Activated CD4-positive, alpha-beta T cell treated with anti-CD3 and anti-CD28 coated beads, Interleukin-2, amount 10 ng/mL, durations not matched to agents 7 days and 5 days (primary cell): ENCODE data around the gene XIRP1. TPM values are rescaled to one million over a fixed set of nuclear protein-coding genes. Genes with fewer than 3 reads are reported as not detected.

Experiments
- CTCF ChIA-PET: fragments of 350-600 bp; sonication (Branson Sonifier 250); formaldehyde crosslinking; loops from one replicate; lab custom pipeline; 2021; ENCODE audit warnings: antibody characterized with exemption; lab: Charles Lee
- POLR2A ChIA-PET: fragments of 350-600 bp; sonication (Branson Sonifier 250); formaldehyde crosslinking; loops from one replicate; lab custom pipeline; 2021; ENCODE audit warnings: antibody characterized with exemption; lab: Charles Lee
- DNase-seq: peaks from one replicate; pipeline ENCODE4 v3.0.0-alpha.2; 2020
- H3K27ac Mint-ChIP-seq: one replicate; pipeline ENCODE4 v1.8.0; 2021; ENCODE audit warnings: mild to moderate bottlenecking, moderate library complexity, mixed read lengths
- H3K27me3 Mint-ChIP-seq: one replicate; pipeline ENCODE4 v1.8.0; 2021; ENCODE audit warnings: mixed read lengths
- H3K36me3 Mint-ChIP-seq: one replicate; pipeline ENCODE4 v1.8.0; 2021; ENCODE audit warnings: low read depth, mixed read lengths
- H3K4me1 Mint-ChIP-seq: one replicate; pipeline ENCODE4 v1.8.0; 2021; ENCODE audit warnings: mixed read lengths
- H3K4me3 Mint-ChIP-seq: one replicate; pipeline ENCODE4 v1.8.0; 2021; ENCODE audit warnings: mild to moderate bottlenecking, moderate library complexity, mixed read lengths
- H3K9me3 Mint-ChIP-seq: one replicate; pipeline ENCODE4 v1.8.0; 2021; ENCODE audit warnings: mixed read lengths
- microRNA-seq: library from miRNA; unstranded; fragments of <30 nt; microRNA quantifications from one replicate; pipeline ENCODE4 v1.2.0, GENCODE V29; 2021; ENCODE audit warnings: borderline microRNAs expressed, borderline replicate concordance
- total RNA-seq, 2 experiments: library from RNA; stranded (reverse); gene quantifications; one replicate each; pipeline ENCODE4 v1.2.3, GENCODE V29; 2021

The XIRP1 gene
- total RNA-seq, 2 experiments from 2014 or later = not detected

DNA sequence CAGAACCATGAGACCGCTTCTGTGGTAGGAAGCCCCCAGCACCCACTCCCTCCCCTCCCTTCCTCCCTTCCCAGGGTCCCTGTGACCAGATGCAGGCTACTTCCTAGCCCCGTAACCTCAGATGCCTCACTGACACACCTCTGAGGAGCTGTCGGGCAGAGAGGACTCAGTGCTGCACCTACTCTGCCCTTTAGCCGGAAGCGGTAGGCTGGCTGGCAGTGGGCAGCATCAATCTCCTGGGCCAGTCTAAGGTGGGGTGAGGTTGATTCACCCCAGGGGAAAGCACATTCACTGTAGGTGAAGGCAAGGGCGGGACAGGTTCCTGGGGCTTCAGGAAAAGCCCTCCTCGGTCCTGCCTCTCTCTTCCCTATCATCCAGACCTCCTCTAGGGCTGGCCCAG is 58.1 kb downstream of the XIRP1 start:
- ChIA-PET CTCF (interaction anchor here (0.6 to 2.2 kb wide), 5 partner anchors 8 to 18 kb away, joined by 3 to 10 read pairs (median 4); no protein-coding TSS in a partner anchor), POLR2A (no interaction called here)
- H3K4me3 Mint-ChIP-seq = no peak overlapping the region
- H3K4me1 Mint-ChIP-seq = no peaks in the 10 kb centered on the region
- peaks cover 3% of the 10 kb centered on the region for H3K36me3 Mint-ChIP-seq
- DNase-seq = no peak
- no peak overlapping the region for H3K27ac Mint-ChIP-seq
- H3K9me3 Mint-ChIP-seq = no peaks in the 10 kb centered on the region
- H3K27me3 Mint-ChIP-seq = no peaks in the 10 kb centered on the region

GRCh38 chr3:39133822-39134221 is 58.6 kb downstream of the XIRP1 start:
- no peak for DNase-seq
- ChIA-PET CTCF (interaction anchor here (0.6 to 2.2 kb wide), 7 partner anchors 9 to 158 kb away, joined by 3 to 10 read pairs (median 4); no protein-coding TSS in a partner anchor), POLR2A (no interaction called here)
- H3K4me3 Mint-ChIP-seq = no peak overlapping the region
- no peak overlapping the region for H3K27ac Mint-ChIP-seq
- no peaks in the 10 kb centered on the region for H3K27me3 Mint-ChIP-seq
- H3K9me3 Mint-ChIP-seq = no peaks in the 10 kb centered on the region
- H3K4me1 Mint-ChIP-seq = no peaks in the 10 kb centered on the region
- H3K36me3 Mint-ChIP-seq = peaks cover 3% of the 10 kb centered on the region

Small RNA genes within 50 kb of the gene (microRNA-seq; reads per million reads assigned to microRNA genes)
- not detected for gene MIR6822

Other genes with a start within 250 kb of the XIRP1 start
- under 1 TPM; 0.02 to 0.05 TPM for gene SCN11A, start 140.7 kb downstream of the XIRP1 start, total RNA-seq
- 10 to 100 TPM; 32.3 to 32.4 TPM for gene WDR48, start 140.6 kb downstream of the XIRP1 start, total RNA-seq
- gene GORASP1, start 85.0 kb downstream of the XIRP1 start, total RNA-seq = 10 to 100 TPM; 31.6 to 33.7 TPM
- 1 to 10 TPM; 3.8 to 5.1 TPM for gene TTC21A, start 84.9 kb downstream of the XIRP1 start, total RNA-seq
- 10 to 100 TPM; 13.4 to 13.6 TPM for gene CSRNP1, start 39.0 kb downstream of the XIRP1 start, total RNA-seq
- gene CX3CR1, start 87.4 kb upstream of the XIRP1 start, total RNA-seq = 1 to 10 TPM in 1 of 2 experiments, under 1 TPM in 1; 0.60 to 1.5 TPM
- 1 to 10 TPM in 1 of 2 experiments, under 1 TPM in 1; 0.74 to 1.9 TPM for gene CCR8, start 137.1 kb upstream of the XIRP1 start, total RNA-seq
- 10 to 100 TPM; 34.0 to 35.1 TPM for gene SLC25A38, start 190.8 kb upstream of the XIRP1 start, total RNA-seq
- 1,000 to 10,000 TPM; 1,760 to 1,774 TPM for gene RPSA, start 214.1 kb upstream of the XIRP1 start, total RNA-seq